ENCODE data around the gene MRPL28.

The MRPL28 gene

GRCh38 chr16:375927-376816 is 5.8 kb upstream of the MRPL28 start:
- DNase-seq: no peak
- no peak for TF ChIP-seq CTCF (IDR thresholded peaks at IDR 0.05)
- Mint-ChIP-seq H3K27me3 (ENCODE audit: low read depth, poor library complexity) (no peaks in the 10 kb centered on the region), H3K4me3 (no peak overlapping the region), H3K4me1 (peaks cover 18% of the 10 kb centered on the region), H3K9me3 (no peaks in the 10 kb centered on the region), H3K27ac (no peak overlapping the region), H3K36me3 (ENCODE audit: low read depth) (no peaks in the 10 kb centered on the region)

GRCh38 chr16:375212-375611 is 4.9 kb upstream of the MRPL28 start:
- Mint-ChIP-seq H3K36me3 (ENCODE audit: low read depth) (no peaks in the 10 kb centered on the region), H3K4me3 (no peak overlapping the region), H3K27ac (no peak overlapping the region), H3K9me3 (no peaks in the 10 kb centered on the region), H3K27me3 (ENCODE audit: low read depth, poor library complexity) (no peaks in the 10 kb centered on the region), H3K4me1 (peaks cover 23% of the 10 kb centered on the region)
- no peak for DNase-seq
- TF ChIP-seq CTCF (IDR thresholded peaks at IDR 0.05): no peak

- H3K27me3 Mint-ChIP-seq (ENCODE audit: low read depth, poor library complexity): no peaks in the 10 kb centered on the region
- H3K27ac Mint-ChIP-seq: no peak overlapping the region
- no peak for DNase-seq
- TF ChIP-seq CTCF (IDR thresholded peaks at IDR 0.05): no peak
- H3K9me3 Mint-ChIP-seq: no peaks in the 10 kb centered on the region
- peaks cover 17% of the 10 kb centered on the region for H3K4me1 Mint-ChIP-seq
- H3K4me3 Mint-ChIP-seq: no peak overlapping the region
- no peaks in the 10 kb centered on the region for H3K36me3 Mint-ChIP-seq (ENCODE audit: low read depth)
Observed at GRCh38 chr16:374616-374926, 4.2 kb upstream of the MRPL28 start.

- Mint-ChIP-seq H3K36me3 (ENCODE audit: low read depth) (no peaks in the 10 kb centered on the region), H3K4me3 (no peak overlapping the region), H3K4me1 (peaks cover 14% of the 10 kb centered on the region), H3K27ac (no peak overlapping the region), H3K9me3 (no peaks in the 10 kb centered on the region), H3K27me3 (ENCODE audit: low read depth, poor library complexity) (no peaks in the 10 kb centered on the region)
- no peak for TF ChIP-seq CTCF (IDR thresholded peaks at IDR 0.05)
- DNase-seq: no peak
Observed at GRCh38 chr16:373848-374615, 3.7 kb upstream of the MRPL28 start.

GRCh38 chr16:373020-373598 is 2.8 kb upstream of the MRPL28 start:
- no peaks in the 10 kb centered on the region for H3K9me3 Mint-ChIP-seq
- no peaks in the 10 kb centered on the region for H3K27me3 Mint-ChIP-seq (ENCODE audit: low read depth, poor library complexity)
- no peaks in the 10 kb centered on the region for H3K36me3 Mint-ChIP-seq (ENCODE audit: low read depth)
- no peak overlapping the region for H3K27ac Mint-ChIP-seq
- no peak overlapping the region for H3K4me3 Mint-ChIP-seq
- DNase-seq: no peak
- TF ChIP-seq CTCF (IDR thresholded peaks at IDR 0.05): no peak
- peaks cover 12% of the 10 kb centered on the region for H3K4me1 Mint-ChIP-seq
